NB4 (cell line): ENCODE data around the gene P2RX2.

Source experiments
- POLR2A ChIP-seq: IDR thresholded peaks from 2 replicates; pipeline ENCODE4 v1.6.1; 2011; ENCODE audit warnings: mild to moderate bottlenecking; ENCODE audit not compliant: insufficient read length; ENCODE audit errors: extremely low read depth
- TF ChIP-seq, protein P1 (sequence below): IDR thresholded peaks from one replicate; pipeline ENCODE4 v1.5.1; 2012; ENCODE audit warnings: low read depth, low read length

- TF ChIP-seq POLR2A = no peak
- TF ChIP-seq, protein P1, sequence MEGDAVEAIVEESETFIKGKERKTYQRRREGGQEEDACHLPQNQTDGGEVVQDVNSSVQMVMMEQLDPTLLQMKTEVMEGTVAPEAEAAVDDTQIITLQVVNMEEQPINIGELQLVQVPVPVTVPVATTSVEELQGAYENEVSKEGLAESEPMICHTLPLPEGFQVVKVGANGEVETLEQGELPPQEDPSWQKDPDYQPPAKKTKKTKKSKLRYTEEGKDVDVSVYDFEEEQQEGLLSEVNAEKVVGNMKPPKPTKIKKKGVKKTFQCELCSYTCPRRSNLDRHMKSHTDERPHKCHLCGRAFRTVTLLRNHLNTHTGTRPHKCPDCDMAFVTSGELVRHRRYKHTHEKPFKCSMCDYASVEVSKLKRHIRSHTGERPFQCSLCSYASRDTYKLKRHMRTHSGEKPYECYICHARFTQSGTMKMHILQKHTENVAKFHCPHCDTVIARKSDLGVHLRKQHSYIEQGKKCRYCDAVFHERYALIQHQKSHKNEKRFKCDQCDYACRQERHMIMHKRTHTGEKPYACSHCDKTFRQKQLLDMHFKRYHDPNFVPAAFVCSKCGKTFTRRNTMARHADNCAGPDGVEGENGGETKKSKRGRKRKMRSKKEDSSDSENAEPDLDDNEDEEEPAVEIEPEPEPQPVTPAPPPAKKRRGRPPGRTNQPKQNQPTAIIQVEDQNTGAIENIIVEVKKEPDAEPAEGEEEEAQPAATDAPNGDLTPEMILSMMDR = no peak
These were observed 15.9 kb upstream of the P2RX2 start for GRCh38 chr12:132602572-132603239.
